PC-9 (cell line): Measurements from ENCODE around the gene PRPF40A.

Experiments
- CTCF ChIP-seq: fragments of 200-600 bp; sonication (generic); conservative IDR thresholded peaks from 2 replicates; pipeline ENCODE4 v1.6.1; 2017; ENCODE audit warnings: mixed run types, antibody characterized with exemption, mild to moderate bottlenecking, moderate library complexity
- EZH2 ChIP-seq: fragments of 200-600 bp; sonication (generic); IDR thresholded peaks from 2 replicates; pipeline ENCODE4 v1.8.0; 2017; ENCODE audit warnings: antibody characterized with exemption, low read depth

GRCh38 chr2:152710713-152711112 is 6.5 kb downstream of the PRPF40A start:
- no peak for TF ChIP-seq EZH2
- no peak for TF ChIP-seq CTCF
